B cell (primary cell): ENCODE measurements around the gene DPYD. TPM values are rescaled to one million over a fixed set of nuclear protein-coding genes. Genes with fewer than 3 reads are reported as not detected.

Experiments
- ATAC-seq: fragments of 200-7000 bp; cut with Tn5 transposase; one replicate; pipeline ENCODE4 v1.10.0; 2021; ENCODE audit warnings: low read depth, mild to moderate bottlenecking, moderate number of reproducible peaks, moderate library complexity
- CTCF ChIA-PET: fragments of 350-600 bp; sonication (Branson Sonifier 250); formaldehyde crosslinking; loops from one replicate; lab custom pipeline; 2021; ENCODE audit warnings: antibody characterized with exemption, inconsistent platforms; lab: Charles Lee
- POLR2A ChIA-PET: fragments of 350-600 bp; sonication (Branson Sonifier 250); formaldehyde crosslinking; loops from one replicate; lab custom pipeline; 2021; ENCODE audit warnings: antibody characterized with exemption; lab: Charles Lee
- DNase-seq: peaks from one replicate; pipeline ENCODE4 v3.0.0; 2013
- H2AFZ ChIP-seq: 2 replicates; pipeline ENCODE4 v1.6.1; 2012; ENCODE audit warnings: mild to moderate bottlenecking, low read depth, low read length; ENCODE audit not compliant: insufficient read depth, poor library complexity, severe bottlenecking
- H3K27ac ChIP-seq, 2 donors: 1 replicate in 1 of 2; 2 replicates in 1 of 2; pipeline ENCODE4 v1.5.1; 2012 to 2013; ENCODE audit warnings: low read length in 2 of 2, mild to moderate bottlenecking in 2 of 2, moderate library complexity in 1 of 2
- H3K27me3 ChIP-seq, 4 experiments: fragments of 200-600 bp in 1 of 4; sonication (generic) in 1 of 4; replicated peaks in 1 of 4; 1 replicate in 2 of 4; 2 replicates in 2 of 4; pipeline versions ENCODE4 v1.6.1 to v1.7.0; 2013 to 2016; ENCODE audit warnings: low read length in 3 of 4, mild to moderate bottlenecking in 2 of 4, mixed read lengths in 1 of 4, moderate library complexity in 1 of 4; ENCODE audit not compliant: insufficient read depth in 4 of 4, control insufficient read depth in 3 of 4; ENCODE audit errors: control extremely low read depth in 1 of 4
- H3K36me3 ChIP-seq, 2 experiments: replicated peaks in 1 of 2; 1 replicate in 1 of 2; 2 replicates in 1 of 2; pipeline versions ENCODE4 v1.6.1 to v1.7.1; 2013; ENCODE audit warnings: low read length in 1 of 2; ENCODE audit not compliant: insufficient read depth in 2 of 2, control insufficient read depth in 1 of 2; ENCODE audit errors: control extremely low read depth in 1 of 2, extremely low read depth in 1 of 2
- H3K4me1 ChIP-seq, 2 donors: fragments of 200-600 bp in 1 of 2; sonication (generic) in 1 of 2; 1 replicate in 1 of 2; 2 replicates in 1 of 2; pipeline versions ENCODE4 v1.5.1 to v1.6.1; 2013 to 2017; ENCODE audit warnings: low read length in 2 of 2; ENCODE audit not compliant: control insufficient read depth in 2 of 2, insufficient read depth in 2 of 2
- H3K4me2 ChIP-seq: replicated peaks from 2 replicates; pipeline ENCODE3; 2012; ENCODE audit warnings: mild to moderate bottlenecking, low read depth, low read length; ENCODE audit not compliant: poor library complexity, severe bottlenecking
- H3K4me3 ChIP-seq, 5 experiments: fragments of 200-600 bp in 1 of 5; sonication (generic) in 1 of 5; 1 replicate in 3 of 5; 2 replicates in 2 of 5; pipeline versions ENCODE4 v1.5.1 to v1.7.0; 2011 to 2016; ENCODE audit warnings: low read length in 4 of 5, mild to moderate bottlenecking in 4 of 5, low read depth in 2 of 5, control low read depth in 1 of 5, moderate library complexity in 1 of 5; ENCODE audit not compliant: insufficient read depth in 1 of 5; ENCODE audit errors: control extremely low read depth in 1 of 5, extremely low read depth in 1 of 5
- H3K79me2 ChIP-seq: fragments of 200-600 bp; sonication (generic); one replicate; pipeline ENCODE4 v1.6.0; 2016; ENCODE audit warnings: low read length; ENCODE audit not compliant: control insufficient read depth, insufficient read depth
- H3K9ac ChIP-seq: fragments of 200-600 bp; sonication (generic); 2 replicates; pipeline ENCODE4 v1.6.1; 2017; ENCODE audit warnings: mild to moderate bottlenecking, low read length, moderate library complexity
- H3K9me3 ChIP-seq, 3 donors: one replicate each; pipeline versions ENCODE4 v1.6.1 to v1.7.1; 2013; ENCODE audit warnings: low read length in 2 of 3; ENCODE audit not compliant: control insufficient read depth in 2 of 3, insufficient read depth in 1 of 3; ENCODE audit errors: control extremely low read depth in 1 of 3
- H4K20me1 ChIP-seq: 2 replicates; pipeline ENCODE4 v1.6.0; 2012; ENCODE audit warnings: mild to moderate bottlenecking, low read length; ENCODE audit not compliant: insufficient read depth, control insufficient read depth, poor library complexity, severe bottlenecking
- H3K27ac Mint-ChIP-seq: one replicate; pipeline ENCODE4 v1.8.0; 2021; ENCODE audit warnings: mixed read lengths
- H3K27me3 Mint-ChIP-seq: one replicate; pipeline ENCODE4 v1.8.0; 2021; ENCODE audit warnings: mixed read lengths
- H3K4me1 Mint-ChIP-seq: one replicate; pipeline ENCODE4 v1.8.0; 2021; ENCODE audit warnings: mixed read lengths
- H3K4me3 Mint-ChIP-seq: one replicate; pipeline ENCODE4 v1.8.0; 2021; ENCODE audit warnings: mixed read lengths
- H3K9me3 Mint-ChIP-seq: one replicate; pipeline ENCODE4 v1.8.0; 2022; ENCODE audit warnings: mixed read lengths; ENCODE audit not compliant: insufficient read depth
- EZH2 ChIP-seq: IDR thresholded peaks from 2 replicates; pipeline ENCODE4 v1.6.1; 2012; ENCODE audit warnings: borderline replicate concordance, low read depth, mild to moderate bottlenecking, moderate library complexity, low read length; ENCODE audit not compliant: insufficient read depth, poor library complexity, severe bottlenecking
- WGBS: methylation state at CpG from one replicate; pipeline ENCODE4 v1.1.5; 2013; ENCODE audit warnings: missing lambda C conversion rate; ENCODE audit not compliant: insufficient coverage; 5-methylcytosine and 5-hydroxymethylcytosine counted together
- intact Hi-C: fragments of 100-400 bp; cut with micrococcal nuclease; formaldehyde crosslinking; loops from one replicate; pipeline ENCODE4 v1.10.0; 2022
- polyA plus RNA-seq: library from polyadenylated mRNA; depleted of rRNA; stranded (reverse); fragments of >200 nt; gene quantifications from 2 replicates; pipeline ENCODE4 v1.2.3, GENCODE V29; 2012
- total RNA-seq, 2 donors: library from RNA; stranded (reverse); fragments of 120-200 nt in 1 of 2; gene quantifications; 1 replicate in 1 of 2; 2 replicates in 1 of 2; pipeline versions ENCODE4 v1.2.3 to v1.2.4, GENCODE V29; 2013 to 2022
- TF ChIP-seq, protein P1 (sequence below): fragments of 200-600 bp; IDR thresholded peaks from one replicate; pipeline ENCODE4 v1.8.0; 2022; ENCODE audit warnings: antibody characterized with exemption, mild to moderate bottlenecking

DPYD gene
- total and polyA plus RNA-seq, 2 donors (not counting 1 experiment from before 2014, with no cell fraction given): 4.2 to 19.0 TPM

DNA sequence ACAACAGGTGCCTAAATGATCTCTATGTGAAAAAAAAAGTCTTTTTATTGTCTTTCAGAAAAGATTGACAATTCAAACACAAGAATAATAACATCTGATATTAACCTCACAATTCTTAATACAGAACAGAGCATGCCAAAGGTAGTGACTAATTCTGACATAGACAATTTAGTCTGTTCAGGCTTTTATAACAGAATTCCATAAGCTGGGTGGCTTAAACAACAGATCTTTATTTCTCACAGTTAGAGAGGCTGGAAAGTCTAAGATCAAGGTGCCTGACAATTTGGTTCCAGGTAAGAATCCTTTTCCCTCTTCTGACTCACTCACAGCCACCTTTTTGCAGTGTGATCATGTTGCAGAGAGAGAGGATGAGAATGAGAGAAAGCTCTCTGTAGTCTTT, 27.0 kb downstream of the DPYD start:
- DNase-seq: no peak
- Mint-ChIP-seq H3K4me3 (no peak overlapping the region), H3K27me3 (no peaks in the 10 kb centered on the region), H3K9me3 (no peaks in the 10 kb centered on the region), H3K4me1 (peaks cover 5% of the 10 kb centered on the region), H3K27ac (no peak overlapping the region)
- H2AFZ ChIP-seq: no peak overlapping the region
- no peaks in the 10 kb centered on the region for H3K27me3 ChIP-seq
- intact Hi-C loops: no loop called here
- no peaks in the 10 kb centered on the region for H3K4me1 ChIP-seq
- H4K20me1 ChIP-seq: no peaks in the 10 kb centered on the region
- no peak overlapping the region for H3K4me2 ChIP-seq
- ChIA-PET CTCF (no interaction called here), POLR2A (no interaction called here)
- TF ChIP-seq, protein P1, sequence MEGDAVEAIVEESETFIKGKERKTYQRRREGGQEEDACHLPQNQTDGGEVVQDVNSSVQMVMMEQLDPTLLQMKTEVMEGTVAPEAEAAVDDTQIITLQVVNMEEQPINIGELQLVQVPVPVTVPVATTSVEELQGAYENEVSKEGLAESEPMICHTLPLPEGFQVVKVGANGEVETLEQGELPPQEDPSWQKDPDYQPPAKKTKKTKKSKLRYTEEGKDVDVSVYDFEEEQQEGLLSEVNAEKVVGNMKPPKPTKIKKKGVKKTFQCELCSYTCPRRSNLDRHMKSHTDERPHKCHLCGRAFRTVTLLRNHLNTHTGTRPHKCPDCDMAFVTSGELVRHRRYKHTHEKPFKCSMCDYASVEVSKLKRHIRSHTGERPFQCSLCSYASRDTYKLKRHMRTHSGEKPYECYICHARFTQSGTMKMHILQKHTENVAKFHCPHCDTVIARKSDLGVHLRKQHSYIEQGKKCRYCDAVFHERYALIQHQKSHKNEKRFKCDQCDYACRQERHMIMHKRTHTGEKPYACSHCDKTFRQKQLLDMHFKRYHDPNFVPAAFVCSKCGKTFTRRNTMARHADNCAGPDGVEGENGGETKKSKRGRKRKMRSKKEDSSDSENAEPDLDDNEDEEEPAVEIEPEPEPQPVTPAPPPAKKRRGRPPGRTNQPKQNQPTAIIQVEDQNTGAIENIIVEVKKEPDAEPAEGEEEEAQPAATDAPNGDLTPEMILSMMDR: no peak
- TF ChIP-seq EZH2: no peak
- no peak overlapping the region for H3K4me3 ChIP-seq
- H3K27ac ChIP-seq: no peak overlapping the region
- no peaks in the 10 kb centered on the region for H3K36me3 ChIP-seq
- H3K79me2 ChIP-seq: no peaks in the 10 kb centered on the region
- H3K9ac ChIP-seq: no peak overlapping the region
- no peak for ATAC-seq
- H3K9me3 ChIP-seq: peaks cover 2 to 12% (median 9%) of the 10 kb centered on the region in 3 donors

DNA sequence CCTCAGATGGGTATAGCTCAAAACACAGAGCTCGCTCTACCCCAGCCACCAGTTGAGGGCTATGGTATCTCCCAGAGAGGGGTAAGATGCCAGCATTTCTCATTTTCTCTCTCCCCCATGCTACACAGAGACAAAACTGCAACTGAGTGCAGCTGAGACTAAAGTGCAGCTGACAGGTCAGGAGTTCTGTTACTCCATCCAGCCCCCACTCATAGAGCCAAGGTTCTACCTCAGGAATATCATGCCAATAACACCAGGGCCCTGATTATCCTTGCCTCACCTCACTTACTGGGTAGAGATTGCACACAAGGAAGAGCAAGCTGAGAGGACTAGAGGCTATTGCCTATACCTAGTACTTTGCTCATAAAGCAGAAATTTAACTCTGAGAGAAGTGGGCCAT, 34.6 kb downstream of the DPYD start:
- Mint-ChIP-seq H3K4me1 (no peaks in the 10 kb centered on the region), H3K9me3 (peaks cover 8% of the 10 kb centered on the region), H3K27me3 (no peaks in the 10 kb centered on the region), H3K4me3 (no peak overlapping the region), H3K27ac (no peak overlapping the region)
- TF ChIP-seq EZH2: no peak
- TF ChIP-seq, protein P1: no peak
- Histone ChIP-seq H3K4me1 (no peaks in the 10 kb centered on the region), H3K27ac (no peak overlapping the region), H3K4me3 (no peak overlapping the region), H3K9ac (no peak overlapping the region), H3K27me3 (no peaks in the 10 kb centered on the region), H3K79me2 (peaks cover 10% of the 10 kb centered on the region), H4K20me1 (peaks cover 8% of the 10 kb centered on the region), H2AFZ (no peak overlapping the region), H3K9me3 (peaks cover 2 to 13% (median 5%) of the 10 kb centered on the region in 3 donors), H3K4me2 (no peak overlapping the region), H3K36me3 (no peaks in the 10 kb centered on the region)
- POLR2A ChIA-PET: no interaction called here
- ATAC-seq (no peak), DNase-seq (no peak)
- intact Hi-C loops: no loop called here
- CTCF ChIA-PET: no interaction called here
- no CpG with 5 or more reads among the region's 1 CpG for WGBS
